Brain microvascular endothelial cell (primary cell): ENCODE data around the gene DHX58.

Experiments
- DNase-seq: peaks from one replicate; pipeline ENCODE4 v3.0.0-alpha.2; 2020
- H3K27ac ChIP-seq: fragments of 250-450 bp; sonication (Bioruptor Pico); 2 replicates; pipeline ENCODE4 v1.5.1; 2020; ENCODE audit warnings: mild to moderate bottlenecking, moderate library complexity
- H3K27me3 ChIP-seq: fragments of 250-450 bp; sonication (Bioruptor Pico); replicated peaks from 2 replicates; pipeline ENCODE4 v1.5.1; 2020; ENCODE audit warnings: mild to moderate bottlenecking
- H3K36me3 ChIP-seq: fragments of 250-450 bp; sonication (Bioruptor Pico); replicated peaks from 2 replicates; pipeline ENCODE4 v1.5.1; 2020; ENCODE audit warnings: mild to moderate bottlenecking
- H3K4me3 ChIP-seq: 2 replicates; pipeline ENCODE4 v1.5.1; 2011; ENCODE audit warnings: low read depth, mild to moderate bottlenecking, control low read depth, low read length, moderate library complexity
- in situ Hi-C: cut with HindIII; loops from 2 replicates; pipeline ENCODE4 v1.10.0; 2017; ENCODE audit warnings: low sequenced_read_pairs, low pct_ligation_motif_present
- TF ChIP-seq, protein P1 (sequence below): IDR thresholded peaks from 2 replicates; pipeline ENCODE4 v1.5.1; 2011; ENCODE audit warnings: low read depth, mild to moderate bottlenecking, moderate library complexity, low read length, control low read depth, inconsistent platforms; ENCODE audit errors: missing control alignments

The DHX58 gene

GRCh38 chr17:42053731-42054500, 58.6 kb downstream of the DHX58 start:
- TF ChIP-seq, protein P1, sequence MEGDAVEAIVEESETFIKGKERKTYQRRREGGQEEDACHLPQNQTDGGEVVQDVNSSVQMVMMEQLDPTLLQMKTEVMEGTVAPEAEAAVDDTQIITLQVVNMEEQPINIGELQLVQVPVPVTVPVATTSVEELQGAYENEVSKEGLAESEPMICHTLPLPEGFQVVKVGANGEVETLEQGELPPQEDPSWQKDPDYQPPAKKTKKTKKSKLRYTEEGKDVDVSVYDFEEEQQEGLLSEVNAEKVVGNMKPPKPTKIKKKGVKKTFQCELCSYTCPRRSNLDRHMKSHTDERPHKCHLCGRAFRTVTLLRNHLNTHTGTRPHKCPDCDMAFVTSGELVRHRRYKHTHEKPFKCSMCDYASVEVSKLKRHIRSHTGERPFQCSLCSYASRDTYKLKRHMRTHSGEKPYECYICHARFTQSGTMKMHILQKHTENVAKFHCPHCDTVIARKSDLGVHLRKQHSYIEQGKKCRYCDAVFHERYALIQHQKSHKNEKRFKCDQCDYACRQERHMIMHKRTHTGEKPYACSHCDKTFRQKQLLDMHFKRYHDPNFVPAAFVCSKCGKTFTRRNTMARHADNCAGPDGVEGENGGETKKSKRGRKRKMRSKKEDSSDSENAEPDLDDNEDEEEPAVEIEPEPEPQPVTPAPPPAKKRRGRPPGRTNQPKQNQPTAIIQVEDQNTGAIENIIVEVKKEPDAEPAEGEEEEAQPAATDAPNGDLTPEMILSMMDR, result no peak
- in situ Hi-C loops, result no loop called here
- peaks cover 39% of the 10 kb centered on the region for H3K27me3 ChIP-seq
- DNase-seq, result no peak
- no peak overlapping the region for H3K27ac ChIP-seq
- H3K36me3 ChIP-seq, result no peaks in the 10 kb centered on the region
- no peak overlapping the region for H3K4me3 ChIP-seq

DNA sequence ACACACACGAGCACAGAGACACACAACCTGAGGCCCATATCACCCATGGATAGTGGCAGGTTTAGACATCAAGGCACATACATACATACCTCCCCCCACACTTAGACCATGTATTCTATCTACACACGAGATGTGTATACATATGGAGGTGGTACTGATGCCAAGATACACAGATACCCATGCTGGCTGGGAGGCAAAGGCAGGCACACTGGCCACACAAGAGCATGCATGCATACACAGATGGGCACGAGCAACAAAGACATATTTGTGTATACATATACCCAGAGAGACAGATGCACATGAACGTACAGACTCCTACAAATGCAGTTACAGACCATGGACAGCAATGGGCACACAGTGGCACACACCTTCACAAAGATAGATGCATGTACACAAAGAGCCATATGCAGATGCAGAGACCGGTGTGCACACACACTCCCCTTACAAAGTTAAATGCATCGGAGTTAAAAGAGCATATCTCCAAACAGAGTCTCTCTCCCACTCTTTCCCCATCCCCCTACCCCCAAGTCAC, 60.1 kb downstream of the DHX58 start:
- H3K27ac ChIP-seq, result no peak overlapping the region
- H3K4me3 ChIP-seq, result no peak overlapping the region
- peaks cover 39% of the 10 kb centered on the region for H3K27me3 ChIP-seq
- no peak for DNase-seq
- TF ChIP-seq, protein P1, result no peak
- H3K36me3 ChIP-seq, result no peaks in the 10 kb centered on the region
- in situ Hi-C loops, result no loop called here

GRCh38 chr17:42051645-42052044, 60.9 kb downstream of the DHX58 start:
- no peak overlapping the region for H3K27ac ChIP-seq
- no peak for DNase-seq
- TF ChIP-seq, protein P1, result no peak
- in situ Hi-C loops, result no loop called here
- H3K4me3 ChIP-seq, result no peak overlapping the region
- H3K27me3 ChIP-seq, result peaks cover 39% of the 10 kb centered on the region
- H3K36me3 ChIP-seq, result no peaks in the 10 kb centered on the region
